ENCODE data around the gene FMNL3. TPM values are rescaled to one million over a fixed set of nuclear protein-coding genes. Genes with fewer than 3 reads are reported as not detected.

Gene FMNL3
- total and polyA plus RNA-seq, 2 of the 13 experiments (the other 11 are each of a cell fraction or from before 2014, with no cell fraction given), result 0.44 to 1.1 TPM

GRCh38 chr12:49642370-49642802 lies 64.8 kb downstream of the FMNL3 start (continued):
- TF ChIP-seq, protein P1, sequence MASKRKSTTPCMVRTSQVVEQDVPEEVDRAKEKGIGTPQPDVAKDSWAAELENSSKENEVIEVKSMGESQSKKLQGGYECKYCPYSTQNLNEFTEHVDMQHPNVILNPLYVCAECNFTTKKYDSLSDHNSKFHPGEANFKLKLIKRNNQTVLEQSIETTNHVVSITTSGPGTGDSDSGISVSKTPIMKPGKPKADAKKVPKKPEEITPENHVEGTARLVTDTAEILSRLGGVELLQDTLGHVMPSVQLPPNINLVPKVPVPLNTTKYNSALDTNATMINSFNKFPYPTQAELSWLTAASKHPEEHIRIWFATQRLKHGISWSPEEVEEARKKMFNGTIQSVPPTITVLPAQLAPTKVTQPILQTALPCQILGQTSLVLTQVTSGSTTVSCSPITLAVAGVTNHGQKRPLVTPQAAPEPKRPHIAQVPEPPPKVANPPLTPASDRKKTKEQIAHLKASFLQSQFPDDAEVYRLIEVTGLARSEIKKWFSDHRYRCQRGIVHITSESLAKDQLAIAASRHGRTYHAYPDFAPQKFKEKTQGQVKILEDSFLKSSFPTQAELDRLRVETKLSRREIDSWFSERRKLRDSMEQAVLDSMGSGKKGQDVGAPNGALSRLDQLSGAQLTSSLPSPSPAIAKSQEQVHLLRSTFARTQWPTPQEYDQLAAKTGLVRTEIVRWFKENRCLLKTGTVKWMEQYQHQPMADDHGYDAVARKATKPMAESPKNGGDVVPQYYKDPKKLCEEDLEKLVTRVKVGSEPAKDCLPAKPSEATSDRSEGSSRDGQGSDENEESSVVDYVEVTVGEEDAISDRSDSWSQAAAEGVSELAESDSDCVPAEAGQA (IDR thresholded peaks at IDR 0.05; ENCODE audit: low read depth), result peak; percentile 16; the same call in 1 of the 2 replicates
- TF ChIP-seq, protein P1 (CRISPR knock-in tag; IDR thresholded peaks at IDR 0.05; ENCODE audit: borderline replicate concordance), result no peak
- TF ChIP-seq HDAC2 (CRISPR knock-in tag; IDR thresholded peaks at IDR 0.05) (0 out of 2 replicates have a peak, but pooled peaks have one; percentile 46), SMAD1 (CRISPR knock-in tag; IDR thresholded peaks at IDR 0.05; ENCODE audit: borderline replicate concordance, low read depth) (no peak), RFX3 (CRISPR knock-in tag; IDR thresholded peaks at IDR 0.05) (no peak), ZNF639 (CRISPR knock-in tag; conservative IDR thresholded peaks at IDR 0.05) (no peak; the same call in 1 of the 2 replicates), ZNF563 (CRISPR knock-in tag; IDR thresholded peaks at IDR 0.05) (no peak), ZBTB20 (CRISPR knock-in tag; IDR thresholded peaks at IDR 0.05; ENCODE audit: borderline replicate concordance, low read depth) (no peak), MXD4 (CRISPR knock-in tag; IDR thresholded peaks at IDR 0.05) (peak; percentile 63; the same call in 1 of the 2 replicates), DZIP1 (CRISPR knock-in tag; IDR thresholded peaks at IDR 0.05) (no peak), NR2F1 (CRISPR knock-in tag; IDR thresholded peaks at IDR 0.05) (no peak), JUN (CRISPR knock-in tag; IDR thresholded peaks at IDR 0.05) (peak; percentile 80), NFYB (CRISPR knock-in tag; IDR thresholded peaks at IDR 0.05) (0 out of 2 replicates have a peak, but pooled peaks have one; percentile 12), E2F5 (CRISPR knock-in tag; conservative IDR thresholded peaks at IDR 0.05) (no peak), ZNF331 (CRISPR knock-in tag; IDR thresholded peaks at IDR 0.05) (peak; percentile 33; the same call in 1 of the 2 replicates), MEIS1 (CRISPR knock-in tag; IDR thresholded peaks at IDR 0.05; ENCODE audit: borderline replicate concordance) (no peak)
- TF ChIP-seq, protein P2, sequence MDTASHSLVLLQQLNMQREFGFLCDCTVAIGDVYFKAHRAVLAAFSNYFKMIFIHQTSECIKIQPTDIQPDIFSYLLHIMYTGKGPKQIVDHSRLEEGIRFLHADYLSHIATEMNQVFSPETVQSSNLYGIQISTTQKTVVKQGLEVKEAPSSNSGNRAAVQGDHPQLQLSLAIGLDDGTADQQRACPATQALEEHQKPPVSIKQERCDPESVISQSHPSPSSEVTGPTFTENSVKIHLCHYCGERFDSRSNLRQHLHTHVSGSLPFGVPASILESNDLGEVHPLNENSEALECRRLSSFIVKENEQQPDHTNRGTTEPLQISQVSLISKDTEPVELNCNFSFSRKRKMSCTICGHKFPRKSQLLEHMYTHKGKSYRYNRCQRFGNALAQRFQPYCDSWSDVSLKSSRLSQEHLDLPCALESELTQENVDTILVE (CRISPR knock-in tag; IDR thresholded peaks at IDR 0.05), result peak; percentile 67; the same call in 1 of the 2 replicates
